COLO829 (cell line): ENCODE results near the gene GCGR.

Experiments
- DNase-seq: peaks from one replicate; pipeline ENCODE4 v3.0.0; 2012; ENCODE audit warnings: low spot score

Gene GCGR

DNA sequence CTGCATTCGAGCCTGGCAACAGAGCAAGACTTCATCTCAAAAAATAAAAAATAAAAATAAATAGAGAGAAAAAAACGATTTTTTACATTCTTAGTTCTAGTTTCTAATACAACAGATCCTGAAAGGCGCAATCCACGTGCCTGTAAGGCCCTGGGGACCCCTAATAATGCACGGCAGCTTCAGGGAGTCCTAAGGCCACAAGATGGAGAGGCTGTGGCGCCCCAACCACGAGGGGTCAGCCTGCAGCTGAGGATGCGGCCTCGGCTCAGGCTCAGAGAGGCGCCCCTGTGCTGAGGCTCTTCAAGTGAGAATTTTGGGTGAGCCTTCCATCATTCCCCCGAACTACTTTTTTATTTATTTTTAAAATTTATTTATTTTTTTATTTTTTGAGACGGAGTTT, 45.5 kb downstream of the GCGR start:
- no peak for DNase-seq

DNA sequence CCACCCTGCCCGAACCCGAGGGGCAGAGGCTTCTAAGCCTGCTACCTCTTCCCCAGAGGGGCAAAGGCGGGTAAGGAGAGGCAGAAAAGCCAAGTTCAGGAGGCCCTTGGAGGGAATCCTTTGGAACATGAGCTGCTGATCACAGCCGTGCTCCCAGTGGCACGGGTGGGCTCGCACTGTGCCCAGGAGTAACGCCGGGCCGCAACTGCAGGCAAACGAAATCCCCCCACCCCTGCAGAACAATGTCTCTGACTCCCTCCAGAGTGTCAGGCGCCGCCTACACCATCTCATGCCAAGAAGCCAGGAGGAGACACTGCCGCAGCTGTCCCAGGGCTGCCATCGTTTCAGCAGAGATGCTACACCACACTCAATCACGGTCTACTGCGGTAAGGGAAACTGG, 47.5 kb downstream of the GCGR start:
- DNase-seq, result no peak

DNA sequence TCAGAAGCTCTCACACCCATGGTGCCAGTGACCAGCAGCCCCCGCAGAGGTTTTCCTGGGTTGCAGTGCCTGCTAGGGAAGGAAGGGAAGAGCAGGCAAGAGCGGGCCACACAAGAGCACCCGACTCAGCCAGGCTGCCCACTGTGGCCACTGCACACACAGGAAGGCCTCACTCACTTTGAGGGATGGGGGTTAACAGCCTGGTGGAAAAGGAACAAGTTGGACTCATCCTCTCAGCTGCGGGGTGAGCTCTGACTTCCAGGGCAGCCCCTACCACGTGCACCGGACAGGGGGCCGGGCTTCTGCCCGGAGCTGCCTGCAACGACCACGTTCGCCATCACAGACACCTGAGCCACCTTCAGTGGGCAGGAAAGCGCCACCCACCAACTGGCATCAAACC, 48.3 kb downstream of the GCGR start:
- DNase-seq, result no peak

DNA sequence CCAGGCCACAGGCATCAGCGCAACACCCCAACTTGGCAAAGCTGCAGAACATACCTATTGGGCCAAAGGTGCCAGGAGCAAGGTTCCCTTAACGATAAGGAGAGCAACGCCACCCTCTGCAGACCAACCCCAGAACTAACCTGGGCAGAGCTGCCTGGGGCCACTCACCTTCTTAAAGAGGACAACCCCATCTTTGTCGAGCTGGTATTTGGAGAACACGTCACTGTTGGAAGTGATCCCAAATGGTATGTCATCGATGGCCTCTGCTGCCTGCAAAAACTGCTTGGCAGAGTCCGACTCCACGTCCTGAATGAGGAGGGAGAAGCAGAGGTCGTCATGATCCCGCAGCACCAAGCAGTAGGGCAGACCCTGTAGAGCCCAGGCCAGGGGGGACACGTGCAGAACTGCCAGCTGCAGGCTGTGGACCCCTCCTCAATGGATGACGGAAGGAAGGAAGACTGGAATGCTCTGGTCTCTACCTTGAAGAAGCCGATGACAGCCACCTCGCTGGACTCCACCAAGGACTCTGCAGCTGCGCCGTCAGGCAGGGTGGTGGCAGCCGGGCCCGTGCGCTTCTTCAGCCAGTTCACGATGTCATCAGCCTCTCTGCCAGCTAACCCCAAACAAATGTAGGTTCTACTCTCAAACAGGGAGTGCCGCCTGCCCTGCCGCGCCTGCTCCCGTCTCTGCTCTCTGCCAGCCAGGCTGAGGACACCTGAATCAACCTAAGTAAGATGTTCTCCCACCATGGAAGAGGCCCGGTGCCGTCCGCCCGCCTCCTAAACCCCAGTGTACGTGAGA, 51.2 kb downstream of the GCGR start:
- DNase-seq, result no peak

GRCh38 chr17:81858170-81858966, 54.4 kb downstream of the GCGR start:
- DNase-seq, result no peak

GRCh38 chr17:81858967-81859905, 55.3 kb downstream of the GCGR start:
- DNase-seq, result no peak

DNA sequence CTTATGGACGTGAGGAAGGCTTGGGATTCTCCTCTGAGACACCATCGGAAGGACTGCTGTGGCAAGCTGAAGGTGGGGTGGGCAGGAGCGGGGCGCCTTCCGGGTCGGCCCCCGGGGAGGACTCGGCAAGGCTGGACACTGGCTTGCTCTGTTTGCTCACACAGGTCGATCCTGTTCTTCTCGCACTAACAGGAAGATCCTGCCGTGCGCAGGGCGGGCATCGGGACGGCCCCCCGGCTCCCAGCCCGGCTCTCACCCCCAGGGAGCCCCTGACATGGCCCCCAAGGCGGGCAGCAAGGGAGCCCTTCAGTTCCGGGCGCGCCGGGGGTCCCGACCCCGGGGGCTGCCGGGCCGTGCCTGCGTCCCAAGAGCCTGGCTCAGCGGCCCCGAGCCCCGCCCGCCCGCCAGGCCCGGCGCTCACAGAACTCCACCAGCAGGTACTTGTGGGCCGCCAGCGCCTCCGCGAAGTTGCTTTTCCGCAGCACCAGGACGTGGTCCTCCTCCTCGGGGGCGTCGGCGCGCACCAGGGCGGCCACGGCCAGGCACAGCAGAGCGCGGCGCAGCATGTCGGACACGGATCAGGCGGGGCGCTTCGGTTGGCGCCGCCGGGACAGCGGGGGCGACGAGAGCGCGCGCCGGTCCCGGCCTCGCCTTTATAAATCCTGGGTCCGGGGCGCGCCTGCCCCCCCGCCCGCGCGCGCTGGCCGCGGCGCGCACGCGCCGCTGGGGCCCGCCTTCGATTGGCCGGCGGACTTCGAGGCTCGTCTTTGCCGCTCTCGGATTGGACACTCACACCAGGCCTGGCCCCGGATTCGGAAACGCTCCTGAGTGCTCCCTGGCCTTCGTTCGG, 56.2 kb downstream of the GCGR start, which contains the start of gene P4HB:
TSS of gene P4HB (minus strand) at position 630 of the 850 bp plus-strand sequence. CDS start at position 566, 64 bp downstream.
- no peak for DNase-seq

DNA sequence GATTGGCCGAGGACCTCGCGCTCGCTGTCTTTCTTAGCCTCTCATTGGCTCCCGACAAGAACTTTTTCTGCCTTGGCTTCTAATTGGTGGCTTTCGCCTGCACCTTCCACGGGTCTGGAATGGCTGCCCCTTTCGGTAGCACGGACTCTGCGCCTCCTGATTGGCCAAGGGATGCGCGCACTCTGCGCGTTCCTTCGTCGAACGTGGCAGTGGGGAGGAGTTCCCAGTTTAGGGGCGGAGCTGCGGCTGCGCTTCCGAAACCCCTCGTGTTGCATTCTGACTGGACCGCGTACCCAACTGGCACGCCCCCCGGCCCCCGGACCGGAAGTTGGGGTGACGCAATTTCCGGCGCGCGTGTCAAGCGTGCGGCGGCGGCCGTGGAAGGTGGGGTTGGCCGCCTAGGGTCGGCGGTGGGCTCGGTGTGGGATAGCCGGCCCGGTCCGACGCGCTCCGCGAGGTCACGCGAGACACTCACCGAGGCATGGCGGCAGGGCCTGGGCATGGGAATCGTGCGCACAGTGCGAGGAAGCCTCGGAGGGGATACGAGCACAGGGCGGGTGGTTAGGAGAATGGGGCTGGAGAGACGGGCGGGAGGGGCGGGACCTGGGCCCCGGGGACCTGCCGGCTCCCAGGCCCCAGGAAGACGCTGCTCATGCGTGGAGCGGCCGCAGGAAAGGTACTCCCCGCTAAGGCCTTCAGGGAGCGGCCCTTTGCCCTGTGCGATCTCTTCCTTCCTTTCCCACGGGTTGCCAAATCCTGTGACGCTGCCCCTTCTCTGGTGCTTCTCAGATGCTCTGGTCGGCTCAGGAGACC, 57.0 kb downstream of the GCGR start:
- peak; percentile 98 for DNase-seq

DNA sequence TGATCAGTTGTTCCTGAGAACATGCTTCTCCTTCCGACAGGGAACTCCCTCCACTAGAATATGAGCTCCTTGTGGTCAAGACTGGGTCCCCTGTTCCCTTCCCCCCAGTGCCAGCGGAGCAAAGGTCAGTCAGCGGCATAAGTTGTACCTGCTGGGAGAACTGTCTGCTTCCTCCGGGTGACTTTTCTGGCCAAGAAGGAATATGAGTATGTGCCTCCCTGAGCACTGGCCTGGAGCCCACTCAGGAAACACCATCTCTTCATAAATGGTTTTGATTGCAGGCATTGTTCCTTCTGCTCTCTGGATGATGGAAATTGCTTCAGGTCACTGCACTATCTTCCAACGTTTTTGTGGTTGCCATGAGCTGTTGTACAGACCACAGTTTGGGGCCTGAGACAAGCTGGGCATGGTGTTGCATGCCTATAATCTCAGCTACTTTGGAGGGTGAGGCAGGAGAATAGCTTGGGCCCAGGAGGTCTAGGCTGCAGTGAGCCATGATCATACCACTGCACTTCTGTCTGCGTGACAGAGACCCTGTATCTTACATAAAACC, 59.2 kb downstream of the GCGR start:
- DNase-seq, result no peak
